Measurements from ENCODE around the gene ALKBH7.

GRCh38 chr19:6357174-6357573, 15.4 kb upstream of the ALKBH7 start:
- TF ChIP-seq EZH2 (IDR thresholded peaks at IDR 0.05) = no peak
- TF ChIP-seq POLR2AphosphoS5 (IDR thresholded peaks at IDR 0.05; ENCODE audit: borderline replicate concordance, low read depth, low read length) = no peak
